H1 (cell line): ENCODE results near the gene HAO1. TPM values are rescaled to one million over a fixed set of nuclear protein-coding genes. Genes with fewer than 3 reads are reported as not detected.

Source experiments
- CTCF ChIA-PET: fragments of 300-600 bp; sonication (Branson Sonifier 250); formaldehyde crosslinking; loops from one replicate; lab custom pipeline; 2021; ENCODE audit not compliant: partially characterized antibody; lab: Charles Lee
- POLR2A ChIA-PET: fragments of 300-600 bp; sonication (Branson Sonifier 250); formaldehyde crosslinking; loops from one replicate; lab custom pipeline; 2021; ENCODE audit warnings: inconsistent platforms; ENCODE audit not compliant: partially characterized antibody; lab: Charles Lee
- DNase-seq, 2 experiments: peaks; one replicate each; pipeline versions ENCODE4 v3.0.0 to v3.0.0-alpha.2; 2010 to 2022; ENCODE audit warnings: low spot score in 2 of 2, low read depth in 1 of 2, mixed read lengths in 1 of 2
- FAIRE-seq: peaks from 2 replicates; lab custom pipeline; 2011; peaks lifted over from hg19 to GRCh38; lab: Jason Lieb, UNC
- H2AFZ ChIP-seq: 2 replicates; pipeline ENCODE4 v1.8.1; 2012; ENCODE audit warnings: low read length, inconsistent platforms
- H2AK5ac ChIP-seq: 2 replicates; pipeline ENCODE4 v1.6.1; 2013; ENCODE audit warnings: low read depth, low read length
- H2BK120ac ChIP-seq: replicated peaks from 2 replicates; pipeline ENCODE3; 2013; ENCODE audit warnings: low read depth, low read length, inconsistent platforms
- H2BK12ac ChIP-seq: 2 replicates; pipeline ENCODE4 v1.6.1; 2013; ENCODE audit warnings: low read depth, low read length
- H2BK15ac ChIP-seq: 2 replicates; pipeline ENCODE4 v1.6.1; 2013; ENCODE audit warnings: low read length
- H2BK20ac ChIP-seq: 2 replicates; pipeline ENCODE4 v1.6.1; 2013; ENCODE audit warnings: low read length
- H2BK5ac ChIP-seq: 2 replicates; pipeline ENCODE4 v1.6.1; 2013; ENCODE audit warnings: low read depth, low read length
- H3K14ac ChIP-seq: 2 replicates; pipeline ENCODE4 v1.6.1; 2013; ENCODE audit warnings: inconsistent platforms; ENCODE audit not compliant: insufficient read length
- H3K18ac ChIP-seq: 2 replicates; pipeline ENCODE4 v1.6.1; 2013; ENCODE audit warnings: low read length; ENCODE audit errors: extremely low read depth
- H3K23ac ChIP-seq: 2 replicates; pipeline ENCODE4 v1.6.1; 2013; ENCODE audit warnings: inconsistent platforms; ENCODE audit not compliant: insufficient read length
- H3K23me2 ChIP-seq: 2 replicates; pipeline ENCODE4 v1.6.1; 2013; ENCODE audit warnings: low read depth, low read length
- H3K27ac ChIP-seq: 2 replicates; pipeline ENCODE4 v1.6.1; 2011; ENCODE audit warnings: low read depth, low read length, inconsistent platforms
- H3K27me3 ChIP-seq, 4 experiments: replicated peaks in 1 of 4; 1 replicate in 1 of 4; 2 replicates in 3 of 4; pipeline versions ENCODE4 v1.6.1 to v1.8.1; 2011 to 2013; ENCODE audit warnings: low read length in 3 of 4, mild to moderate bottlenecking in 3 of 4, inconsistent platforms in 2 of 4, mixed read lengths in 2 of 4, moderate library complexity in 1 of 4; ENCODE audit not compliant: control insufficient read depth in 3 of 4, insufficient read depth in 3 of 4; ENCODE audit errors: extremely low read depth in 1 of 4
- H3K36me3 ChIP-seq, 4 experiments: 2 replicates each; pipeline versions ENCODE4 v1.6.1 to v1.8.1; 2011 to 2013; ENCODE audit warnings: mild to moderate bottlenecking in 4 of 4, low read length in 3 of 4, moderate library complexity in 2 of 4, control low read depth in 1 of 4, inconsistent platforms in 1 of 4; ENCODE audit not compliant: insufficient read depth in 4 of 4, control insufficient read depth in 2 of 4
- H3K4ac ChIP-seq: replicated peaks from 2 replicates; pipeline ENCODE3; 2013; ENCODE audit warnings: low read length, low read depth, mixed read lengths, inconsistent platforms; ENCODE audit not compliant: insufficient read length
- H3K4me1 ChIP-seq, 4 experiments: replicated peaks in 1 of 4; 1 replicate in 1 of 4; 2 replicates in 3 of 4; pipeline versions ENCODE4 v1.6.1 to v1.8.1; 2011 to 2013; ENCODE audit warnings: low read length in 3 of 4, inconsistent platforms in 2 of 4, mixed read lengths in 1 of 4; ENCODE audit not compliant: insufficient read depth in 4 of 4, control insufficient read depth in 3 of 4
- H3K4me2 ChIP-seq, 2 experiments: 2 replicates each; pipeline versions ENCODE4 v1.6.1 to v1.8.1; 2011 to 2013; ENCODE audit warnings: low read depth in 2 of 2, low read length in 2 of 2, control low read depth in 1 of 2, inconsistent platforms in 1 of 2, mild to moderate bottlenecking in 1 of 2; ENCODE audit not compliant: insufficient read depth in 1 of 2
- H3K4me3 ChIP-seq, 4 experiments: fragments of 200-600, 300-600 bp in 1 of 4; sonication (generic), shearing (Covaris generic), sonication (Bioruptor Twin) in 1 of 4; 2 replicates each; pipeline versions ENCODE4 v1.5.1 to v1.8.1; 2011 to 2016; ENCODE audit warnings: low read length in 4 of 4, low read depth in 3 of 4, control low read depth in 2 of 4, inconsistent platforms in 2 of 4, mild to moderate bottlenecking in 2 of 4, mixed read lengths in 1 of 4, moderate library complexity in 1 of 4; ENCODE audit not compliant: insufficient read depth in 2 of 4; ENCODE audit errors: extremely low read depth in 1 of 4
- H3K56ac ChIP-seq: replicated peaks from 2 replicates; pipeline ENCODE3; 2013; ENCODE audit warnings: low read depth, mild to moderate bottlenecking, mixed read lengths, low read length, inconsistent platforms; ENCODE audit not compliant: insufficient read length
- H3K79me1 ChIP-seq: 2 replicates; pipeline ENCODE4 v1.6.1; 2013; ENCODE audit warnings: low read depth, low read length, control low read depth
- H3K79me2 ChIP-seq, 2 experiments: 2 replicates each; pipeline versions ENCODE4 v1.6.1 to v1.8.1; 2012 to 2013; ENCODE audit warnings: low read length in 2 of 2, mild to moderate bottlenecking in 2 of 2, inconsistent platforms in 1 of 2; ENCODE audit not compliant: insufficient read depth in 2 of 2, control insufficient read depth in 1 of 2
- H3K9ac ChIP-seq, 4 experiments: replicated peaks in 1 of 4; 1 replicate in 1 of 4; 2 replicates in 3 of 4; pipeline versions ENCODE4 v1.6.1 to v1.8.1; 2011 to 2013; ENCODE audit warnings: low read depth in 3 of 4, low read length in 3 of 4, control low read depth in 2 of 4, mild to moderate bottlenecking in 2 of 4, moderate library complexity in 2 of 4, inconsistent platforms in 1 of 4; ENCODE audit errors: extremely low read depth in 1 of 4
- H3K9me3 ChIP-seq, 2 experiments: 2 replicates each; pipeline versions ENCODE4 v1.6.1 to v1.8.1; 2012 to 2013; ENCODE audit warnings: mild to moderate bottlenecking in 2 of 2, moderate library complexity in 2 of 2, control low read depth in 1 of 2, inconsistent platforms in 1 of 2, low read depth in 1 of 2, low read length in 1 of 2, mixed read lengths in 1 of 2; ENCODE audit not compliant: insufficient read depth in 2 of 2
- H4K20me1 ChIP-seq, 2 experiments: replicated peaks in 1 of 2; 2 replicates each; pipeline versions ENCODE3 to v1.8.1; 2011 to 2013; ENCODE audit warnings: inconsistent platforms in 2 of 2, low read length in 2 of 2, mild to moderate bottlenecking in 1 of 2; ENCODE audit not compliant: insufficient read depth in 2 of 2, control insufficient read depth in 1 of 2
- H4K5ac ChIP-seq: 2 replicates; pipeline ENCODE4 v1.6.1; 2013; ENCODE audit warnings: low read length, low read depth, mixed read lengths, inconsistent platforms; ENCODE audit not compliant: insufficient read length
- H4K8ac ChIP-seq: 2 replicates; pipeline ENCODE4 v1.8.0; 2013; ENCODE audit warnings: mild to moderate bottlenecking, moderate library complexity, low read length, inconsistent platforms; ENCODE audit not compliant: insufficient read depth; ENCODE audit errors: extremely low read depth
- H4K91ac ChIP-seq: replicated peaks from 2 replicates; pipeline ENCODE3; 2013; ENCODE audit warnings: low read length, mixed read lengths, inconsistent platforms; ENCODE audit not compliant: insufficient read length
- ASH2L ChIP-seq: fragments of 200-600, 300-600 bp; sonication (generic); IDR thresholded peaks from one replicate; pipeline ENCODE4 v1.7.1; 2017; ENCODE audit warnings: low read length
- PHF8 ChIP-seq: fragments of 200-600 bp; sonication (generic); conservative IDR thresholded peaks from 2 replicates; pipeline ENCODE4 v1.7.1; 2012; ENCODE audit warnings: low read depth, mild to moderate bottlenecking, inconsistent platforms, low read length, moderate library complexity
- WGBS, 2 experiments: shearing (Covaris generic) in 1 of 2; methylation state at CpG; one replicate each; pipeline versions ENCODE4 v1.1.6 to v1.1.7; 2013 to 2015; ENCODE audit warnings: low lambda C conversion rate in 2 of 2, mixed read lengths in 2 of 2, inconsistent platforms in 1 of 2, low coverage in 1 of 2, missing lambda C conversion rate in 1 of 2; ENCODE audit not compliant: insufficient replicate concordance in 2 of 2, insufficient coverage in 1 of 2, insufficient read length in 1 of 2; ENCODE audit errors: extremely low coverage in 1 of 2, missing lambda C conversion rate in 1 of 2; 5-methylcytosine and 5-hydroxymethylcytosine counted together
- polyA plus RNA-seq, 7 experiments: library from polyadenylated mRNA; depleted of rRNA in 3 of 7; stranded (reverse) in 5 of 7; unstranded in 2 of 7; fragments of >200 nt in 5 of 7; fragments of 200-250 nt in 2 of 7; gene quantifications; 1 replicate in 5 of 7; 2 replicates in 1 of 7; 4 replicates in 1 of 7; pipeline versions ENCODE4 v1.2.1 to v1.2.3, GENCODE V29; 2011 to 2013; ENCODE audit warnings: missing spikeins in 2 of 7, mixed read lengths in 2 of 7
- total RNA-seq: library from RNA; stranded (reverse); fragmentation: NEBNext Ultra II Directional; extraction: Animal tissue kit (Norgen Biotek cat#: 25700); gene quantifications from 2 replicates; pipeline ENCODE4 v1.2.1, GENCODE V29; 2021
- TF ChIP-seq, protein P1 (sequence below): IDR thresholded peaks from 2 replicates; pipeline ENCODE4 v1.6.1; 2012; ENCODE audit warnings: inconsistent platforms

The HAO1 gene
- total and polyA plus RNA-seq, 2 of the 8 experiments (the other 6 are each of a cell fraction or from before 2014, with no cell fraction given), result not detected

DNA sequence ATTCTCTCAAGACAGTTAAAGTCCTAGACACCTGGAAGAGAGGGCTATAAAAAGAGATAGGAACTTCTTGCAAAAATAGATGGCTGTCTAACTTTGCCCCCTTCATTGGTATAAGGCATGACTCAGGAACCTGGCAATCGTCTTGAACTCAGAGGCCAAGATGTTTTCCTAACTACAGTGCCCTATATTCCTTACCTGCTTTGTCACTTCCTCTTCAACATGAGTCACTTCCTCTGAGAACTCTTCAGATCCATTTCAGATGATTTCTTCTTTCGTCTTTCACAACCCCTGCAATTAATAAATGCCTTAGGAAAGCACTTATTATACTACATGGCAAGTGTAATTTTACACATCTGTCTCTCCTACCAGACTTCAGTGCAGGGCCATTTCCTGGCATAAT lies 83.5 kb downstream of the HAO1 start:
- H3K4me2 ChIP-seq, result no peak overlapping the region
- TF ChIP-seq ASH2L (no peak), PHF8 (no peak)
- TF ChIP-seq, protein P1, sequence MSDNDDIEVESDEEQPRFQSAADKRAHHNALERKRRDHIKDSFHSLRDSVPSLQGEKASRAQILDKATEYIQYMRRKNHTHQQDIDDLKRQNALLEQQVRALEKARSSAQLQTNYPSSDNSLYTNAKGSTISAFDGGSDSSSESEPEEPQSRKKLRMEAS, result no peak

More for the DNA sequence above, 83.5 kb downstream of the HAO1 start:
- no peak overlapping the region for H3K23ac ChIP-seq
- H3K56ac ChIP-seq, result no peak overlapping the region
- no peak overlapping the region for H3K14ac ChIP-seq
- no peak overlapping the region for H4K5ac ChIP-seq
- no peak overlapping the region for H4K91ac ChIP-seq
- no peak overlapping the region for H3K4me3 ChIP-seq
- no peaks in the 10 kb centered on the region for H3K79me1 ChIP-seq
- no peak overlapping the region for H4K8ac ChIP-seq
- H3K23me2 ChIP-seq, result no peaks in the 10 kb centered on the region; the same call in 1 of the 2 replicates
- H2BK5ac ChIP-seq, result no peak overlapping the region
- H3K36me3 ChIP-seq, result no peaks in the 10 kb centered on the region
- ChIA-PET CTCF (interaction anchor here (0.5 kb wide), 1 partner anchor 125 kb away, joined by 3 read pairs; no protein-coding TSS in a partner anchor), POLR2A (no interaction called here)
- no peak overlapping the region for H3K4ac ChIP-seq
- H3K9me3 ChIP-seq, result no peaks in the 10 kb centered on the region
- H2AFZ ChIP-seq, result no peak overlapping the region
- DNase-seq (no peak), FAIRE-seq (no peak)
- no peaks in the 10 kb centered on the region for H3K27me3 ChIP-seq
- H2BK20ac ChIP-seq, result no peak overlapping the region
- H3K9ac ChIP-seq, result no peak overlapping the region
- H3K27ac ChIP-seq, result no peak overlapping the region
- no peak overlapping the region for H2AK5ac ChIP-seq
- H2BK120ac ChIP-seq, result no peak overlapping the region
- H4K20me1 ChIP-seq, result no peaks in the 10 kb centered on the region
- peaks cover 2 to 4% (median 3%) of the 10 kb centered on the region in 4 experiments; a peak in 5 of 7 replicates for H3K4me1 ChIP-seq
- no peak overlapping the region for H2BK15ac ChIP-seq
- H3K18ac ChIP-seq, result no peak overlapping the region
- no peak overlapping the region for H2BK12ac ChIP-seq
- 80% methylated on average over 2 of the region's 2 CpGs; no CpG with 5 or more reads in 1 of the 2 experiments for WGBS, 2 experiments
- H3K79me2 ChIP-seq, result no peaks in the 10 kb centered on the region
